ENCODE data around the gene CAP2.

The CAP2 gene

GRCh38 chr6:17474289-17474688 is 80.9 kb downstream of the CAP2 start:
- TF ChIP-seq CTCF (IDR thresholded peaks at IDR 0.05; ENCODE audit: low read depth, low read length) = no peak
- H3K4me3 ChIP-seq (ENCODE audit: low read depth, low read length) = no peak overlapping the region

GRCh38 chr6:17475606-17476244 is 82.3 kb downstream of the CAP2 start:
- H3K4me3 ChIP-seq (ENCODE audit: low read depth, low read length) = no peak overlapping the region
- no peak for TF ChIP-seq CTCF (IDR thresholded peaks at IDR 0.05; ENCODE audit: low read depth, low read length)

GRCh38 chr6:17476511-17476910 is 83.1 kb downstream of the CAP2 start:
- TF ChIP-seq CTCF (IDR thresholded peaks at IDR 0.05; ENCODE audit: low read depth, low read length) = no peak
- no peak overlapping the region for H3K4me3 ChIP-seq (ENCODE audit: low read depth, low read length)

- no peak overlapping the region for H3K4me3 ChIP-seq (ENCODE audit: low read depth, low read length)
- TF ChIP-seq CTCF (IDR thresholded peaks at IDR 0.05; ENCODE audit: low read depth, low read length) = no peak
Measured at GRCh38 chr6:17477356-17477755, 84.0 kb downstream of the CAP2 start.

GRCh38 chr6:17478223-17478907 is 85.0 kb downstream of the CAP2 start:
- no peak overlapping the region for H3K4me3 ChIP-seq (ENCODE audit: low read depth, low read length)
- no peak for TF ChIP-seq CTCF (IDR thresholded peaks at IDR 0.05; ENCODE audit: low read depth, low read length)

GRCh38 chr6:17478946-17479345 is 85.6 kb downstream of the CAP2 start:
- no peak for TF ChIP-seq CTCF (IDR thresholded peaks at IDR 0.05; ENCODE audit: low read depth, low read length)
- H3K4me3 ChIP-seq (ENCODE audit: low read depth, low read length) = no peak overlapping the region

GRCh38 chr6:17480476-17480875 is 87.1 kb downstream of the CAP2 start:
- TF ChIP-seq CTCF (IDR thresholded peaks at IDR 0.05; ENCODE audit: low read depth, low read length) = no peak
- H3K4me3 ChIP-seq (ENCODE audit: low read depth, low read length) = no peak overlapping the region

Measured in WI38 (cell line).